Measurements from ENCODE around the gene SRSF7.
"Not testable (repeated sequence)": the region's sequence is repeated elsewhere in the genome, so short reads cannot be mapped to it uniquely, and the experiment has no call there.

Gene SRSF7

DNA sequence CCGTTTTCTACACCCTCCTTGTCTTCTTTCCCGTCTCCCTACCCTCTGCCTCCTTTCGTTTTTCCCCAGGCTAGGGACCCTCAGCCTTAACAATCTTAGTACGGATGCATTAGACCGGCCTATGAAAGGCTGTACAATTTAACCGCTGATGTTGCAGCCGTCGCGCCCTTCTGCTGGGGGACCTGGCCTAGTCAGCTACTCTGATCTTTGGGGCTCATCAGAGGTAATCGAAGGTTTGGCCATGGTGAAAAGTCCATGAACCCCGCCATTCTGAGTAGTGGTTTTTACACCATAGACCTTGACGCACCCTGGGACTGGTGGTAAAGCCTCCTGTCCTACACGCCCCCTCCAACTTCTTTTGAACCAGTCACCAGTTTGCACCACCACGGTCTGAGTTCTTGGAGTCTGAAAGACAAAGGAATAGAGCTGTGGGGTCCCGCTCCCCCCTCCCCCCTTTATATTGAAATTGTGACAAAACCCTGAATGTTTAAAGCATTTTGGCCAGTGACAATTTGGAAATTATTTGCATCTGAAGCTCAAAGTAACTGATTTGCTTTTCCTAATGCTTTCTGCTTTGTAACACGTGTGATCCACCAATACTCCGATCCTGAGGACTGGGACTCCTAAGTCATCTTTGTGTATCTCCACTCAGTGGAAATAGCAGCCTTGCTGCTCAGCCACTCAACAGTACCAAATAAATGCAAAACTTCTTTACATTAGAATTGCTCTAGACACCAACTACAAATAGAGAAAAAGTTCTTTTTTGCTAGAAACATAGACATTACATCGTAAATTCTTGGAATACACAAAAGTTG is 642 bp upstream of the SRSF7 start:
- DNase-seq = no peak

DNA sequence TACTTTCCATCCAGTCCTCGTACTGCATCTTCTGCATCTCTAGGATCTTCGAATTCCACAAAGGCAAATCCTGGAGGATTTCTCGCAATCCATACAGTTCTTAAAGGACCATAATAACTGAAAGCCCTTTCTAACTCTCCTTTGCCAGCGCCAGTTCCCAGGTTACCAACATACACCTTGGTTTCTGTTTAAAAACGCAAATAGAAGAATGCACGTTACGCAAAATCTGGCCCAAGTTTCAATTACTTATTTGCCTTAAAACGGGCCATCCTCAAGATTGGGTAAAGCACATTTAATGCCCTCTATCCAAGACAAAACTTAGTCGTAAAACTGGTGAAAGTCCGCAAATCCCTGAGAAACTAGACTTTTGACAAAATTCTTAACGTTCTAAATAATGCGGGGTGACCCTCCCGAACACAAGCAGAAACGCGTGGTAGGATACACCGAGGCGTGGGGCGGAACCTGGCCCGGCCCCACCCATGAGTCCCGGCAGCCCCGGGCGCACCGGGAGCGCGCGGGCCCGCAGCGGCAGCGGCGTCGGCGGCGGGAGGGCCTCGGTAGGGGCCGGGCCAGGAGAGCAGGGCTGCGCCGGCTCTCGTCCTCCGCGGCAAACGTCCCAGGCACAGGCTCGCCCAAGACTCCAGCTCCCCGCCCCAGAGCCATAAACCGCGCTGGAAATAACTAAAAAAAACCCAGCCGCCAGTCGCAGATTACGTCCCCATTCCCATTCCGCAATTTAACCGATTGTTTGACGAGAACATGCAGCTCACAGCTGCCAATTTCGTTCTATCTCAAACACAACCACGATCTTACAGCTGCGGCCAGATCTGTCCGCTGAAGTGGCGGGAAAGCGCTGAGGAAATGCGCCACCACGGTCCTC is 910 bp downstream of the SRSF7 start:
- DNase-seq = no peak

DNA sequence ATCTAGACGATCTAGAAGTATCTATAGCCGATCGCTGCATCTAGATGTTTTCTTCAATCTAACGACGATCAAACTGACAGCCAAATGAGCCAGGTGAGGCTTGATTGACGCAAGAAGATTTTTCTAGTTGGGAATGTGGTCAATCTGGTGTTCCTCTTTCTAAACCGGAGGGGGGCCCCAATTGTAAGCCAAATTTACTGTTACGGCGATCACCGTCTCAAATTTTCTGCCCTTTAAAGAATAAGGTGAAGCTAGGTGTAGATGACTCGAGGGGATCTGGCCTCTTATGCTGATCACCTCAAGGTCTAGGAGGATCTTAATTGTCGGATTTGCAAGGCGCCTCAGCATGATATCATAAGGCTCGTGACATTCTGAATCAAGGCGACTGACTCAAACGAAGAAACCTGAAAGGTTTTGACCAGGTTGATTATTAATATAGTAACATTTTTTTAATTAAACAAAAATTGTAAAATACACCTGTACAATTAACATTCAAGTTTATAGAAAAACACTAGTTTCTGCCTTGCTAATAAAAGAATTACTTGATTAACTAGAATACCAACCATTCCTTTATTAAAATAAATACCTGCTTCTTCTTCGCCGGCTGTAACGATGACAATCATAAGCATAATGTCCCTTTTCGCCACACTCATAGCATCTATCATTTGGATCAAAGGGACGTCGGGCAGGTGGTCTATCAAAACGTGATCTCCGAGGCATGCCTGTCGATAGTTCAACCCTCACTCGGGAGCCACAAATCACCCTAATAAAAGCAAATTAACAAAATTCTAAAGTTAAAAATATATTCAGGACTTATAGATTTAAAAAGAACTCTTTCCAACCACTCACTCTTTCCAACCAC is 2.0 kb downstream of the SRSF7 start:
- DNase-seq = no peak

DNA sequence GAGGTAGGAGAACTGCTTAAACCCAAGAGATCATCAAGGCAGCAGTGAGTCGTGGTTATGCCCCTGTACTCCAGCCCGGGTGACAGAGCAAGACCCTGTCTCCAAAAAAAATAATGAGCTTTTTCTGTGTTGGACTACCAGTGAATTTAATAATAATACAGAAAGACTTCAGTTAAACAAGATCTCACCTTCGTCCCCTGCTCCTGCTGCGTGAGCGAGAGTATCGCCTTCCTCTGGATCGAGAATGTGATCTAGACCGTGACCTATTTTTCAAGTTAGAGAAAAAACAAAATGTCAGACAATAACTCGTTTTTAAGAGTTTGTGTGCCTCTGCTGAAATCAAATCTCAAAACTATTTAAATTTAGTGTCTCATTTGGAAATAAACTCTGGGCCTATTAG is 2.8 kb downstream of the SRSF7 start:
- DNase-seq = no peak

DNA sequence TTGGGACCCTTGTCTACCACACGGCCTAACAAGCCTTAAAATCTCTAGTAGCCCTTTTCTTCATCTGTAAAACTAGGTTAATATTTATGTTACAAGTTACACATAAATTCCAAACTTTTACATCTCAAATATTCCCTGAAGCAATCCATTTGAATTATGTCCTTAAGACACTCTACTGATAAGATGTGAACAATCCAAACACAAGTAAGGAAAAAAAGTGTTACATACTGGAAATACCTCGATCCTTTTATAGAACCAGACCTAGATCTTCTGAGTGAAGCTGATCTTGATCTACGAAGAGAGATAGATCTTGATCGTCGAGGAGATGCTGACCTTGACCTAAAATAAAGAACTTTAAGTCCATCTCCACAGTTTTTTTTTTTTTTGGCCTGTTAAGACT is 3.3 kb downstream of the SRSF7 start:
- DNase-seq = no peak

GRCh38 chr2:38747007-38747424 is 4.1 kb downstream of the SRSF7 start:
- DNase-seq = no peak

DNA sequence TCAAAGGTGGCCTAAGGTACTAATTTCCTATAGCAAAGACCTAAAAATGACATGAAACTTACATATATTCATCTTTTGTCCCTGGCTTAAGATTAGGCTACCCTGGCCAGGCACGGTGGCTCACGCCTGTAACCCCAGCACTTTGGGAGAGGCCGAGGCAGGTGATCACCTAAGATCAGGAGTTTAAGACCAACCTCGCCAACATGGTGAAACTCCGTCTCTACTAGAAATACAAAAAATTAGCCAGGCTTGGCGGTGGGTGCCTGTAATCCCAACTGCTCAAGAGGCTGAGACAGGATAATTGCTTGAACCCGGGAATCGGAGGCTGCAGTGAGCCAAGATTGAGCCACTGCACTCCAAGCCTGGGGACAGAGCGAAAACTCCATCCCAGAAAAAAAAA is 5.9 kb downstream of the SRSF7 start:
- no peak for DNase-seq

- no peak for DNase-seq
These were observed 6.8 kb downstream of the SRSF7 start for GRCh38 chr2:38744399-38744780.

GRCh38 chr2:38743672-38744398 is 7.3 kb downstream of the SRSF7 start:
- DNase-seq = no peak

DNA sequence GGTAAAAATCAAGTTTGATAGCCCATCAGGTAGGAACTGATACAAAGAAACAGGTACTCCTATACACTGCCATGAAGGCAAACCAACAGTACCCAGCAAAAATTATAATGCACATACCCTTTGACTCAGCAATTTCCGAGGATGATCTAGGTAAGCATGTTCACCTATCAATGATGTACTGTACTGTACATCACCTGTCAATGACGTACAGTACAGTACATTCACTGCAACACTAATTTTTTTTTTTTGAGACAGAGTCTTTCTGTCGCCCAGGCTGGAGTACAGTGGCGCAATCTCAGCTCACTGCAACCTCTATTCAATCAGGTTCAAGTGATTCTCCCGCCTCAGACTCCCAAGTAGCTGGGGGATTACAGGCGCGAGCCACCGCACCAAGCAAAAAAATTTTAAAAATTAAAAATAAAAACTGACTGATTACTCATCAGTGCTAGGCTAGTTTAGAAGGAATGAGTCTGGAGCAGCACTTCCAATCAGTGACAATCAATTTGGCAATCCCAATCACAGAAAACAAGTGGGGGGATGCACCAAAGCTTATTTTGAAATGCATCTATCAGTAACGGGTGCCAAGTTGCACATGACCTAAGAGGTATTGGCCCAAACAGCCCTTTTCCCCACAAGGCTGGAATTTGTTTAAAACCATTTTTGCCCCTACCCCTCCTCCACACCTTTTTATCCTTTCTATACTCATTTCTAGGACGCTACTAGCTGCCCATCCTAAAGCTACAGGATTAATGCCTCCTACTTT is 8.2 kb downstream of the SRSF7 start:
- no peak for DNase-seq

- no peak for DNase-seq
These were observed 10.1 kb downstream of the SRSF7 start for GRCh38 chr2:38740851-38741731.

GRCh38 chr2:38739524-38739923 is 11.6 kb downstream of the SRSF7 start:
- DNase-seq = no peak

DNA sequence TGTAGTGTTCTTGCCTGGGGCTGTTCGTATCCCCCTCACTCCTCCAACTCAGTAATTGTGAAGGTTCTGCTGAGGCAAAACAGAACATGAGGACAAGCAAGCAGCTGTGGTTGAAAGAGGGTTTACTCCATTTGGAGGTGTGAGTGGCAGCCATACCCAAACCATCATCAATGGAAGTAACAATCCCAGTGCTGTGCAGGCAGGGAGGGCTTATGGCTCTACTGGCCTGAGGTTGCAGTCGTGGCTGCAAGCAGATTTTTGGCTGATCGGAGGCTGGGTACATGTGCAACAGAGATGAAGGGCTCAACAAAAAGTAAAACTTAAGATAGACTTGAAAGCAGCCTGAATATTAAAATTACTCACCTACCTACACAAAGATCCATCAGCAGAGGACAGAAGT is 13.2 kb downstream of the SRSF7 start:
- DNase-seq = no peak

DNA sequence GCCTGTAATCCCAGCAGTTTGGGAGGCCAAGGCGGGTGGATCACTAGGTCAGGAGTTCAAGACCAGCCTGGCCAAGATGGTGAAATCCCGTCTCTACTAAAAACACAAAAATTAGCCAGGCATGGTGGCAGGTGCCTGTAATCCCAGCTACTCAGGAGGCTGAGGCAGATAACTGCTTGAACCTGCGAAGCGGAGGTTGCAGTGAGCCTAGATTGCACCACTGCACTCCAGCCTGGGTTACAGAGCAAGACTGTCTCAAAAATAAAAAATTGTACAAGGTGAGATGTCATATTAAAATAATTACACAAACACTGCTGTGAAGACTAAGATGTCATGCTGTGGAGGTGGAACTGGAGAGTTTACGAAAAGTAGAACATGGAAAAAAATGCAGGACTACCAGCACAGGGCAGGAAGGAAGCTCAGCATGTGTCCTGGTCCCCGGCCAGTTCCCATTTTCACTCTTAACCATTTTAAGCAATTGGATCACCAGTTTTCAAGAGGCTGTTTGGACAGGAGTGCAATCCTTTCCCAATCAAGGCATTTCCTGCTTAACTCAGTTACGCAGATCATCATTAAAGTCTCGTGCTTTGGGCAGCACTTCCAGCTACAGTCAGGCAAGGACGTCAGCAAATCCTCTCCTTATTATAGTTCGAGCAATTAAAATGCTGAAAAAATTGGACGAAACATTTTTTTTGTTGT is 14.0 kb downstream of the SRSF7 start:
- not testable (repeated sequence) for DNase-seq

GRCh38 chr2:38735999-38736320 is 15.2 kb downstream of the SRSF7 start:
- DNase-seq = no peak

- no peak for DNase-seq
These were observed 16.7 kb downstream of the SRSF7 start for GRCh38 chr2:38734299-38735058.

- no peak for DNase-seq
These were observed 17.7 kb downstream of the SRSF7 start for GRCh38 chr2:38733300-38733971.

GRCh38 chr2:38731684-38732221 is 19.4 kb downstream of the SRSF7 start:
- DNase-seq = no peak

Data from NCI-H187 treated with DMSO at 0.1 percent for 48 hours (cell line).